Spinal cord (tissue), 10 donors: ENCODE results near the gene TMOD1. TPM values are rescaled to one million over a fixed set of nuclear protein-coding genes. Genes with fewer than 3 reads are reported as not detected.
"Not testable (repeated sequence)": the region's sequence is repeated elsewhere in the genome, so short reads cannot be mapped to it uniquely, and the experiment has no call there.

Experiments used
- DNase-seq, 6 donors: peaks; one replicate each; pipeline versions ENCODE4 v3.0.0 to v3.0.0-alpha.2; 2013 to 2015; ENCODE audit warnings: low spot score in 6 of 6, low read depth in 4 of 6
- H3K27ac ChIP-seq: one replicate; pipeline ENCODE4 v1.5.1; 2013; ENCODE audit warnings: low read depth, low read length, control low read depth
- H3K27me3 ChIP-seq: one replicate; pipeline ENCODE4 v1.6.1; 2013; ENCODE audit warnings: low read length; ENCODE audit not compliant: control insufficient read depth, insufficient read depth
- H3K36me3 ChIP-seq: one replicate; pipeline ENCODE4 v1.6.1; 2013; ENCODE audit warnings: low read length; ENCODE audit not compliant: control insufficient read depth, insufficient read depth
- H3K4me1 ChIP-seq: one replicate; pipeline ENCODE4 v1.6.1; 2013; ENCODE audit warnings: low read length; ENCODE audit not compliant: control insufficient read depth, insufficient read depth
- H3K4me3 ChIP-seq: one replicate; pipeline ENCODE4 v1.5.1; 2013; ENCODE audit warnings: low read depth, low read length, control low read depth
- H3K9me3 ChIP-seq: one replicate; pipeline ENCODE4 v1.6.1; 2013; ENCODE audit warnings: low read length; ENCODE audit not compliant: control insufficient read depth, insufficient read depth
- WGBS: methylation state at CpG from one replicate; pipeline ENCODE4 v1.1.5; 2013; ENCODE audit warnings: missing lambda C conversion rate; ENCODE audit not compliant: insufficient coverage; 5-methylcytosine and 5-hydroxymethylcytosine counted together
- polyA plus RNA-seq, 2 donors: library from polyadenylated mRNA; unstranded; fragments of 120-200 nt; gene quantifications; one replicate each; pipeline ENCODE4 v1.2.1, GENCODE V29; 2013; ENCODE audit not compliant: insufficient read length in 2 of 2
- total RNA-seq, 2 donors: library from RNA; depleted of rRNA in 1 of 2; stranded (reverse); fragments of 120-200 nt in 1 of 2; fragments of >200 nt in 1 of 2; gene quantifications; one replicate each; pipeline versions ENCODE4 v1.2.3 to v1.2.4, GENCODE V29; 2013 to 2014
- donor health status: healthy.

Gene TMOD1
- total and polyA plus RNA-seq, 4 donors, result 27.3 to 104 (median 57.4) TPM

DNA sequence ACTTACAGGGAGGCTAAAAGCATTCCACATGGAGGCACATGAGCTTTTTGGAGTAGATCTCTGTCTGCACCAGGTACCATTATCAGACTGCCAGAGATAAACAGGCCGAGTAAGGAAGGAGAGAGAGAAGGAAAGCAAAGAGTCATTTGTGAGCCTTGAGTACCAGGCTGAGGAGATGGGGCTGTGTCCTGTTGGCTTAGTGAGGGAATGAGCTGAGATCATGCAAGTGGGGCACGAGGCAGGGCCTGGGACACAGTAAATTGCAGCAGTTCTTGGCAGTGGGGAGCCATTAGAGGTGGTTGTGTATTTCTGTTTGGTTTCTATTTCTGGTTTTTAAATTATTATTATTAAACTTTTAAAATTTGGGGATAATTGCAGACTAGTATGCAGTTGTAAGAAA is 78.4 kb downstream of the TMOD1 start:
- 53% methylated on average over 2 of the region's 2 CpGs for WGBS

DNA sequence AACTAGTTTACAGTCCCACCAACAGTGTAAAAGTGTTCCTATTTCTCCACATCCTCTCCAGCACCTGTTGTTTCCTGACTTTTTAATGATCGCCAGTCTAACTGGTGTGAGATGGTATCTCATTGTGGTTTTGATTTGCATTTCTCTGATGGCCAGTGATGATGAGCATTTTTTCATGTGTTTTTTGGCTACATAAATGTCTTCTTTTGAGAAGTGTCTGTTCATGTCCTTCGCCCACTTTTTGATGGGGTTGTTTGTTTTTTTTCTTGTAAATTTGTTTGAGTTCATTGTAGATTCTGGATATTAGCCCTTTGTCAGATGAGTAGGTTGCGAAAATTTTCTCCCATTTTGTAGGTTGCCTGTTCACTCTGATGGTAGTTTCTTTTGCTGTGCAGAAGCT is 80.1 kb downstream of the TMOD1 start:
- not testable (repeated sequence) for DNase-seq, H3K27ac ChIP-seq, H3K4me3 ChIP-seq, H3K36me3 ChIP-seq, H3K9me3 ChIP-seq, H3K4me1 ChIP-seq, H3K27me3 ChIP-seq
- WGBS, result no CpG with 5 or more reads among the region's 3 CpGs

More for the DNA sequence above, 78.4 kb downstream of the TMOD1 start:
- Histone ChIP-seq H3K9me3 (no peaks in the 10 kb centered on the region), H3K4me1 (no peaks in the 10 kb centered on the region), H3K27me3 (no peaks in the 10 kb centered on the region), H3K27ac (no peak overlapping the region), H3K4me3 (no peak overlapping the region), H3K36me3 (peaks cover 5% of the 10 kb centered on the region)
- DNase-seq, result no peak

DNA sequence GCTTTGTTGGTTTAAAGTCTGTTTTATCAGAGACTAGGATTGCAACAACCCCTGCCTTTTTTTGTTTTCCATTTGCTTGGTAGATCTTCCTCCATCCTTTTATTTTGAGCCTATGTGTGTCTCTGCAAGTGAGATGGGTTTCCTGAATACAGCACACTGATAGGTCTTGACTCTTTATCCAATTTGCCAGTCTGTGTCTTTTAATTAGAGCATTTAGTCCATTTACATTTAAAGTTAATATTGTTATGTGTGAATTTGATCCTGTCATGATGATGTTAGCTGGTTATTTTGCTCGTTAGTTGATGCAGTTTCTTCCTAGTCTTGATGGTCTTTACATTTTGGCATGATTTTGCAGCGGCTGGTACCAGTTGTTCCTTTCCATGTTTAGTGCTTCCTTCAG is 83.3 kb downstream of the TMOD1 start:
- H3K4me3 ChIP-seq, H3K4me1 ChIP-seq, H3K27ac ChIP-seq, H3K36me3 ChIP-seq, H3K9me3 ChIP-seq, DNase-seq, H3K27me3 ChIP-seq: not testable (repeated sequence)
- WGBS, result no CpG with 5 or more reads among the region's 2 CpGs

DNA sequence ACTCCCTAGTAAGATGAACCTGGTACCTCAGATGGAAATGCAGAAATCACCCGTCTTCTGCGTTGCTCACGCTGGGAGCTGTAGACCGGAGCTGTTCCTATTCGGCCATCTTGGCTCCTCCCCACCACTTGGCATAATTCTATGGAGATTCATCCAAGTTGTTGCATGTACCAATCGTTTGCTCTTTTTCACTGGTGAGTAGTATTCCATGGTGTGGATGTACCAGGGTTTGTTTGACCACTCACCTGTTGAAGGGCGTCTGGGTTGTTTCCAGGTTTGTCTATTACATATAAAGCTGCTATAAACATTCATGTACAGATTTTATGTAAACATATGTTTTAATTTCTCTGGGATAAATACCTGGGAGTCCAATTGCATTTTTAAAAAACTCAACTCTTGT is 85.4 kb downstream of the TMOD1 start:
- H3K27ac ChIP-seq, H3K4me1 ChIP-seq, H3K4me3 ChIP-seq, H3K36me3 ChIP-seq, H3K9me3 ChIP-seq, H3K27me3 ChIP-seq, DNase-seq: not testable (repeated sequence)
- no CpG with 5 or more reads among the region's 7 CpGs for WGBS

DNA sequence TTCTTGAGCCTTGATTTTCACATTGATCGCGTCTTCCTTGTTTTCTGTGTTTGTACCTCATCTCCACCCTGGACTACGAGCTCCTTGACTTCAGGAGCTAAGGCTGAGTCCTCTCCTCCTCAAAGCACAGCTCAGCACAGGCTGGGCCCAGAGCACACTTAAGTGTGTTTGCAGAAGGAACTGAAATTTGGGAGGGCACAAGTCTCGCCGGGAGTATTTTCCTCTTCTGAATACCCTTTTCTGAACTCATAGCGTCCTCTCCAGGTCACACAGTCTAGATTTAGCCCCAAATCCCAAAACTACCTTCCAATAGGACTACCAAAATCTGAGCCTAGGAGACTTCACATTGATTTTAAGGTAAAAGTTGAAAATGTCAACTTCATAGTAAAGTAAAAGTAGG is 90.1 kb downstream of the TMOD1 start:
- 81% methylated on average over 5 of the region's 6 CpGs for WGBS
- DNase-seq, result no peak
- Histone ChIP-seq H3K4me1 (peaks cover 4% of the 10 kb centered on the region), H3K36me3 (no peaks in the 10 kb centered on the region), H3K9me3 (no peaks in the 10 kb centered on the region), H3K27me3 (no peaks in the 10 kb centered on the region), H3K4me3 (no peak overlapping the region), H3K27ac (no peak overlapping the region)

DNA sequence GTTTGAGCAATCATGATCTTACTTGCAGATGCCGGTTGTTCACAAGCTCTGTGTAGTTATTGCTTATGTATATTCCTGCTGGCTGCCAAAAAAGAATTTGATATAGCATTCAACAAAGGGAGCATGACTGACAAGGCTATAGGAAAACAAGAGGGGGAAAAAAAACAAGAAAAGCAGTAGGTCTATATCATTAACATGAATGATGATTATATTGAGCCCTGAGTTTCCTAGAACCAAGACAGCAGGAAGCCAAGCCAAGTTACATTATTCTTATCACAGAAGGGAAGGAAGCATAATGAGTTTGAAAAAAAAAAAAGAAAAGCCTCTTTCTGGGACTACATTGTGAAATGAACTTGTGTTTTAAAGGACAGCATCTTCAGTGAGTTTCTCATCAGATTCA is 90.7 kb downstream of the TMOD1 start:
- Histone ChIP-seq H3K36me3 (no peaks in the 10 kb centered on the region), H3K4me3 (no peak overlapping the region), H3K4me1 (peaks cover 5% of the 10 kb centered on the region), H3K27me3 (no peaks in the 10 kb centered on the region), H3K9me3 (no peaks in the 10 kb centered on the region), H3K27ac (no peak overlapping the region)
- DNase-seq, result peak in 2 of 6 donors; percentile 65 to 81
- 80% methylated on average over 1 of the region's 1 CpG for WGBS

DNA sequence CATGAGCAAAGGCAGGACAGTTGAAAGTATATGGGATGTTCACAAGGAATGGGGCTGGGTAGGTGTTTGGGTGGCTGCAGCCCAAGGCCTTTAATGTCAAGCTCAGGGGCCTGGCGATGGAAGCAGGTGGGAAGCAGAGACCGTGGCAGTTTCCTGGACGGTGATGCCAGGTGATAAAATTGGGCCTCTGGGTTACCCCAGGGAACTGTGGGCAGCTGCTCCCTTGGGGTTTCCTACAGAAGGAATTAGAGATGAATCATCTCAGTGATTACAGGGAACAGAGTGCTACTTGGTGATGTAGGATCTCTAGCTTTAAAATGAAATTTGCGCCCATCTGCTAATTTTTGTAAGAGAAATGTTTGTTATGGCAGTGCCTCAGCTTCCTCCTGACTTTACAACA is 92.5 kb downstream of the TMOD1 start:
- 88% methylated on average over 3 of the region's 4 CpGs for WGBS
- no peaks in the 10 kb centered on the region for H3K36me3 ChIP-seq
- H3K27ac ChIP-seq, result no peak overlapping the region
- H3K9me3 ChIP-seq, result no peaks in the 10 kb centered on the region
- no peaks in the 10 kb centered on the region for H3K27me3 ChIP-seq
- peaks cover 16% of the 10 kb centered on the region for H3K4me1 ChIP-seq
- no peak overlapping the region for H3K4me3 ChIP-seq
- DNase-seq, result no peak

DNA sequence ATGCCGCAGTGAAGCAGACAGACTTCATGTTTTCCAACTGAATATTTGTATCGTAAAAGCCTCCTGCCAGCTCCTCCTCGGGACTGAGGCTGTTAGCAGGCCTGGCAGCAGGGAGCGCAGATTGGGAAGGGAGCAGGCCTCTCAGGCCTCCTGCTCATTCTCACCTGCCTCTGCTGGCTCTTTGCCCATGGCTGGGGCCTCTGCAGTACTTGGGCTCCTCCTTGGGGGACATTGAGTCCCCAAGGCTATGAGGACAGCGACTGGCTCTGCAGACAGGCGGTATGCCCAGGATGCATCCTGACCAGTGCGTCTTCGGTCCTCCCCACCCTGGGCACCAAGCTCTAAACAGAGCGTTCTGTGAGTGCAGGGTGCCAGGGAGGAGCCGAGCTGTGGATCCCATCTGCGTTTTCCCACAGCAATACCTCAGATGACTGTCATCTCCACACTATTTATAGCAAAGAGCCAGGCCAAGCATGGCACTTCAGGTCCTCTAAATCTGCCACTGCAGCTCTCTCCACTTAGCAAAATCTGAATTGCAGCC is 93.0 kb downstream of the TMOD1 start:
- H3K4me1 ChIP-seq, result peaks cover 16% of the 10 kb centered on the region
- no peaks in the 10 kb centered on the region for H3K27me3 ChIP-seq
- 80% methylated on average over 11 of the region's 11 CpGs for WGBS
- no peak overlapping the region for H3K4me3 ChIP-seq
- H3K27ac ChIP-seq, result no peak overlapping the region
- H3K9me3 ChIP-seq, result no peaks in the 10 kb centered on the region
- peak in 2 of 6 donors; percentile 53 to 94 for DNase-seq
- peaks cover under 1% of the 10 kb centered on the region for H3K36me3 ChIP-seq

DNA sequence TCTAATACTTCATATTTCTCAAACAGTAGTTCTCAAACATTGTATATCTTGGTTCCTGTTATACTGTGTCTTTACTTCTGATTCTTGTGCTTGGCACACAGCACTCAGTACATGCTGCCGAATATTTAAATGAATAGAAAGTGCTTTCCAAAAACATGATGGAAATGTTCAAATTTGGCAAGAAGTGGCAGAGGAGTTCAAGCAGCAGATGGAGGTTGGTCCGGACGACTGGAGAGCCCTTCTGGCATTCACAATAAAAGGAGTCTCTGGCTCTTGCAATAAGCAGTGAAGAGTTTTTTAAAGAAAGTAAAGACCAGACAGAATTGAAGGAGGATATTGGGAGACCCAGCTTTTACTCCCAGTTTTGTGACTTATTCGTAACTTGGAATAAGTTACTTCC is 95.4 kb downstream of the TMOD1 start:
- Histone ChIP-seq H3K9me3 (no peaks in the 10 kb centered on the region), H3K4me3 (no peak overlapping the region), H3K36me3 (peaks cover 13% of the 10 kb centered on the region), H3K27ac (no peak overlapping the region), H3K27me3 (no peaks in the 10 kb centered on the region), H3K4me1 (peaks cover 16% of the 10 kb centered on the region)
- DNase-seq, result peak in 2 of 6 donors; percentile 10 to 93
- WGBS, result 25% methylated on average over 3 of the region's 4 CpGs

DNA sequence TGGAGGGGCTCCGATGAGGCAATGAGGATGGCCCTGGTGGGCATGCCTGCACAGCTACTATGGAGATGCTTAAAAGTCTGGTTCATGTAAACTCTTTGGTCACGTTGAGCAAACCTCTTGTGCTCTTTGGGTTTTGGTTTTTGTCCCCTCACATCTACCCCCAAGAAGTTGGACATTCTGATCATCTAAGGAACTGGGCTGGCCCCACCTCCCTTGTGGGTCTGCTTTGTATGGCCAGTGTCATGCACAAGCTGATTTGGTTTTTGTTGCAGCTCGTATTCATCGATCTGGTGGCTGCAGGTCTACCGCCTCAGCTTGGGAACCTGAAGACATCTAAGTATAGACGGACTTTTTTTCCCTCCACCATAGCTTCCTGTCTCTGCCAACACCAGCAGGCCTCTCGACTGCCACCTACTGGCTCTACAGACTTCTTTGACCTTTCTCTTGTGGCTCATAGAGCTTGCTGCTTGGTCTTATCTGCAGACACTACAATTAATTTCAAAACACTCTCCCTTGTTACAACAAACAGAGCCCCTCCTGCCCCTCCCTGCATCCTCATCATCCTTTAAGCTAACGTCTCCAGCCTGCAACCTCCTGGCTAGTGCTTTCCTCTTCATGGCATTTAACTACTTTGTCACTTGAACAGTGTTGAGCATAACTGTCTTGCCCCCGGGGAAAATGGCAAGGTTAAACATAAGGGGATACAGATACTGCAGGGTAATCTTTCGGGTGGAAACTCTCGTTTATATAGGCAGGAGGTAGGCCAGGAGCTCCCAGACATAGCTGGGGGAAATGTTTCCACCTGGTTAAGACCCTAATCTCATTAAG is 97.2 kb downstream of the TMOD1 start:
- Histone ChIP-seq H3K27me3 (no peaks in the 10 kb centered on the region), H3K4me1 (peaks cover 16% of the 10 kb centered on the region), H3K27ac (no peak overlapping the region), H3K9me3 (no peaks in the 10 kb centered on the region), H3K4me3 (no peak overlapping the region), H3K36me3 (peaks cover 22% of the 10 kb centered on the region)
- 36% methylated on average over 9 of the region's 11 CpGs for WGBS
- DNase-seq, result peak in 5 of 6 donors; percentile 62 to 95 (median 75)
